Ishikawa (cell line): Measurements from ENCODE around the gene EHMT2.

Source experiments
- CEBPB ChIP-seq: IDR thresholded peaks from 2 replicates; pipeline ENCODE4 v1.6.1; 2012
- CREB1 ChIP-seq: IDR thresholded peaks from 2 replicates; pipeline ENCODE4 v1.6.1; 2012; ENCODE audit warnings: low read depth
- EGR1 ChIP-seq: IDR thresholded peaks from 2 replicates; pipeline ENCODE4 v1.6.1; 2012
- EP300 ChIP-seq: IDR thresholded peaks from 2 replicates; pipeline ENCODE4 v1.6.1; 2012; ENCODE audit warnings: borderline replicate concordance
- FOXM1 ChIP-seq: IDR thresholded peaks from 2 replicates; pipeline ENCODE4 v1.6.1; 2012; ENCODE audit warnings: low read depth, borderline replicate concordance
- NFIC ChIP-seq: IDR thresholded peaks from 2 replicates; pipeline ENCODE4 v1.6.1; 2012
- RAD21 ChIP-seq: IDR thresholded peaks from 2 replicates; pipeline ENCODE4 v1.6.1; 2012; ENCODE audit warnings: low read depth
- TAF1 ChIP-seq: IDR thresholded peaks from 2 replicates; pipeline ENCODE4 v1.6.1; 2012; ENCODE audit warnings: low read depth, mild to moderate bottlenecking
- TCF12 ChIP-seq: IDR thresholded peaks from 2 replicates; pipeline ENCODE4 v1.6.1; 2012; ENCODE audit warnings: low read depth
- TEAD4 ChIP-seq: IDR thresholded peaks from 2 replicates; pipeline ENCODE4 v1.6.1; 2012
- YY1 ChIP-seq: IDR thresholded peaks from 2 replicates; pipeline ENCODE4 v1.6.1; 2012; ENCODE audit warnings: low read depth
- ZBTB7A ChIP-seq: IDR thresholded peaks from 2 replicates; pipeline ENCODE4 v1.6.1; 2012; ENCODE audit warnings: low read depth
- TF ChIP-seq, protein P1 (sequence below): IDR thresholded peaks from 2 replicates; pipeline ENCODE4 v1.6.1; 2012
- TF ChIP-seq, protein P2 (sequence below): IDR thresholded peaks from 2 replicates; pipeline ENCODE4 v1.6.1; 2012; ENCODE audit warnings: low read depth, mild to moderate bottlenecking
- TF ChIP-seq, protein P3 (sequence below): IDR thresholded peaks from 2 replicates; pipeline ENCODE4 v1.6.1; 2012

The EHMT2 gene

DNA sequence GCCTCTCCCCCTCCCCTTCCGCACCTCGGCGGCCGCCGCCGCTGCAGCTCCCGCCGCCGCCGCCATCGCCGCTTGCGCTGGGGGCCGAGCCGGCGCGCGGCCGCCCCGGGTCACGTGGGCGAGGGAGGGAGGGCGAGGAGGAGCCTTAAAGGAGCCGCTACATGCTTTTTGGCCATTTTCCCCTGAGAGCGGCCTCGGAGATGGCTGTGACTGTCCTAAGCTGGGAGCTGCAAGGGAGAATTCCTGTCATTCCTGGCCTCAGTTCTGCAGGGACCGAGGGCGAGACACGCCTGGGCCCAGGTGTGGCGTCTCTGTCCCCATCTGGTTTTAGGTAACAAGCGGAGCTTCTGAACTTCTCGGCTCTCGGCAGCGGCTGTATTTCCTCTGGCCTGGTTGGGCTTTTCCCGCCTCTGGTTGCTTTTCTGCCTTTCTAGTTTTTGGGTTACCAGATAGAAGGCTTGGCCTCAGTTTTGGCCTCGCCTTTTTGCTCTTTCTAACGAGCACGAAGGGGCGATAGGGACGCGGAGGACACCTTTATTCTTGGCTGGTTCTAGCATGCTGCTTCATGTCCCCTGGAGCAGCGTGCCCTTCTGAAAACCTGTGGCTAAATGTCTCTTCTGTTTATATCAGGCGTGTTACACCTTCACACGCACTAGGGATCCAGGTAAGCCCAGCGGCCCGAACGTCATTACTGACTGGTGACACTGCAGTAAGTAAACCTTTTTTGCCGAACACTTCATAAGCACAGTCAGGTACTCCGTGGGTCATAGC, at the start of gene EHMT2:
Gene EHMT2, minus strand, starts transcription at position 87 of the 771 bp plus-strand sequence. Its CDS starts 21 bp downstream, at position 66.
- TF ChIP-seq FOXM1, result no peak
- peak; percentile 67 for TF ChIP-seq TAF1
- TF ChIP-seq RAD21, result no peak
- TF ChIP-seq NFIC, result no peak
- TF ChIP-seq EP300, result no peak
- TF ChIP-seq CEBPB, result no peak
- no peak for TF ChIP-seq ZBTB7A
- TF ChIP-seq, protein P1, sequence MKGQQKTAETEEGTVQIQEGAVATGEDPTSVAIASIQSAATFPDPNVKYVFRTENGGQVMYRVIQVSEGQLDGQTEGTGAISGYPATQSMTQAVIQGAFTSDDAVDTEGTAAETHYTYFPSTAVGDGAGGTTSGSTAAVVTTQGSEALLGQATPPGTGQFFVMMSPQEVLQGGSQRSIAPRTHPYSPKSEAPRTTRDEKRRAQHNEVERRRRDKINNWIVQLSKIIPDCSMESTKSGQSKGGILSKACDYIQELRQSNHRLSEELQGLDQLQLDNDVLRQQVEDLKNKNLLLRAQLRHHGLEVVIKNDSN, result peak; percentile 96
- no peak for TF ChIP-seq CREB1
- TF ChIP-seq EGR1, result no peak
- no peak for TF ChIP-seq TCF12
- peak; percentile 78 for TF ChIP-seq YY1
- TF ChIP-seq, protein P2, sequence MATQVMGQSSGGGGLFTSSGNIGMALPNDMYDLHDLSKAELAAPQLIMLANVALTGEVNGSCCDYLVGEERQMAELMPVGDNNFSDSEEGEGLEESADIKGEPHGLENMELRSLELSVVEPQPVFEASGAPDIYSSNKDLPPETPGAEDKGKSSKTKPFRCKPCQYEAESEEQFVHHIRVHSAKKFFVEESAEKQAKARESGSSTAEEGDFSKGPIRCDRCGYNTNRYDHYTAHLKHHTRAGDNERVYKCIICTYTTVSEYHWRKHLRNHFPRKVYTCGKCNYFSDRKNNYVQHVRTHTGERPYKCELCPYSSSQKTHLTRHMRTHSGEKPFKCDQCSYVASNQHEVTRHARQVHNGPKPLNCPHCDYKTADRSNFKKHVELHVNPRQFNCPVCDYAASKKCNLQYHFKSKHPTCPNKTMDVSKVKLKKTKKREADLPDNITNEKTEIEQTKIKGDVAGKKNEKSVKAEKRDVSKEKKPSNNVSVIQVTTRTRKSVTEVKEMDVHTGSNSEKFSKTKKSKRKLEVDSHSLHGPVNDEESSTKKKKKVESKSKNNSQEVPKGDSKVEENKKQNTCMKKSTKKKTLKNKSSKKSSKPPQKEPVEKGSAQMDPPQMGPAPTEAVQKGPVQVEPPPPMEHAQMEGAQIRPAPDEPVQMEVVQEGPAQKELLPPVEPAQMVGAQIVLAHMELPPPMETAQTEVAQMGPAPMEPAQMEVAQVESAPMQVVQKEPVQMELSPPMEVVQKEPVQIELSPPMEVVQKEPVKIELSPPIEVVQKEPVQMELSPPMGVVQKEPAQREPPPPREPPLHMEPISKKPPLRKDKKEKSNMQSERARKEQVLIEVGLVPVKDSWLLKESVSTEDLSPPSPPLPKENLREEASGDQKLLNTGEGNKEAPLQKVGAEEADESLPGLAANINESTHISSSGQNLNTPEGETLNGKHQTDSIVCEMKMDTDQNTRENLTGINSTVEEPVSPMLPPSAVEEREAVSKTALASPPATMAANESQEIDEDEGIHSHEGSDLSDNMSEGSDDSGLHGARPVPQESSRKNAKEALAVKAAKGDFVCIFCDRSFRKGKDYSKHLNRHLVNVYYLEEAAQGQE, result no peak
- TF ChIP-seq, protein P3, sequence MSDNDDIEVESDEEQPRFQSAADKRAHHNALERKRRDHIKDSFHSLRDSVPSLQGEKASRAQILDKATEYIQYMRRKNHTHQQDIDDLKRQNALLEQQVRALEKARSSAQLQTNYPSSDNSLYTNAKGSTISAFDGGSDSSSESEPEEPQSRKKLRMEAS, result peak; percentile 64
- TF ChIP-seq TEAD4, result no peak

DNA sequence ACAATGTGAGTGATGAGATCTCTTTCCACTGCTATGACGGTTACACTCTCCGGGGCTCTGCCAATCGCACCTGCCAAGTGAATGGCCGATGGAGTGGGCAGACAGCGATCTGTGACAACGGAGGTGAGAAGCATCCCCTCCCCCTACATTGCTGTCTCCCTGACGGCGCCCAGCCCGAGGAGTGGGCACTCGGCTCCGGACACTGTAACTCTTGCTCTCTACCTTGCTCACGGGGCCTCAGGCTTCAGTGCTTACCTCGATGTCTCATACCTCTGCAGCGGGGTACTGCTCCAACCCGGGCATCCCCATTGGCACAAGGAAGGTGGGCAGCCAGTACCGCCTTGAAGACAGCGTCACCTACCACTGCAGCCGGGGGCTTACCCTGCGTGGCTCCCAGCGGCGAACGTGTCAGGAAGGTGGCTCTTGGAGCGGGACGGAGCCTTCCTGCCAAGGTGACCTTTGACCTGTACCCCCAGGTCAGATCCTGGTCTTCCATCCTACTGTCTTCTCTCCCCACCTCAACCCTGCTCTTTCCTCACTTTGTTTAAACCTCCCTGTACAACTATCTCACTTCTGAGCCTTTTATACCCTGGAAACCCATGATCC, 49.7 kb upstream of the EHMT2 start:
- TF ChIP-seq CREB1, result no peak
- no peak for TF ChIP-seq ZBTB7A
- TF ChIP-seq CEBPB, result no peak
- no peak for TF ChIP-seq NFIC
- TF ChIP-seq RAD21, result no peak
- TF ChIP-seq TCF12, result no peak

DNA sequence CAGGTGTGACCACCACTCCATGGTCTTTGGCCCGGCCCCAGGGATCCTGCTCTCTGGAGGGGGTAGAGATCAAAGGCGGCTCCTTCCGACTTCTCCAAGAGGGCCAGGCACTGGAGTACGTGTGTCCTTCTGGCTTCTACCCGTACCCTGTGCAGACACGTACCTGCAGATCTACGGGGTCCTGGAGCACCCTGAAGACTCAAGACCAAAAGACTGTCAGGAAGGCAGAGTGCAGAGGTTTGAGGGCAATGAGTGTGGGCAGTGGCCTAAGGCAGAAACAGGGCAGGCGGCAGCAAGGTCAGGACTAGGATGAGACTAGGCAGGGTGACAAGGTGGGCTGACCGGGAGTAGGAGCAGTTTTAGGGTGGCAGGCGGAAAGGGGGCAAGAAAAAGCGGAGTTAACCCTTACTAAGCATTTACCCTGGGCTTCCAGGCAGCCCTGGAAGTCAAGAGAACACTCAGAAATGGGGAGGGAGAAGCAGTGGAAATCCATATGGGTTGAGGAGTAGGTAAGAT, 48.9 kb upstream of the EHMT2 start:
- TF ChIP-seq RAD21 (no peak), TEAD4 (no peak), NFIC (no peak), FOXM1 (no peak), CREB1 (no peak)
- TF ChIP-seq, protein P2, result no peak

DNA sequence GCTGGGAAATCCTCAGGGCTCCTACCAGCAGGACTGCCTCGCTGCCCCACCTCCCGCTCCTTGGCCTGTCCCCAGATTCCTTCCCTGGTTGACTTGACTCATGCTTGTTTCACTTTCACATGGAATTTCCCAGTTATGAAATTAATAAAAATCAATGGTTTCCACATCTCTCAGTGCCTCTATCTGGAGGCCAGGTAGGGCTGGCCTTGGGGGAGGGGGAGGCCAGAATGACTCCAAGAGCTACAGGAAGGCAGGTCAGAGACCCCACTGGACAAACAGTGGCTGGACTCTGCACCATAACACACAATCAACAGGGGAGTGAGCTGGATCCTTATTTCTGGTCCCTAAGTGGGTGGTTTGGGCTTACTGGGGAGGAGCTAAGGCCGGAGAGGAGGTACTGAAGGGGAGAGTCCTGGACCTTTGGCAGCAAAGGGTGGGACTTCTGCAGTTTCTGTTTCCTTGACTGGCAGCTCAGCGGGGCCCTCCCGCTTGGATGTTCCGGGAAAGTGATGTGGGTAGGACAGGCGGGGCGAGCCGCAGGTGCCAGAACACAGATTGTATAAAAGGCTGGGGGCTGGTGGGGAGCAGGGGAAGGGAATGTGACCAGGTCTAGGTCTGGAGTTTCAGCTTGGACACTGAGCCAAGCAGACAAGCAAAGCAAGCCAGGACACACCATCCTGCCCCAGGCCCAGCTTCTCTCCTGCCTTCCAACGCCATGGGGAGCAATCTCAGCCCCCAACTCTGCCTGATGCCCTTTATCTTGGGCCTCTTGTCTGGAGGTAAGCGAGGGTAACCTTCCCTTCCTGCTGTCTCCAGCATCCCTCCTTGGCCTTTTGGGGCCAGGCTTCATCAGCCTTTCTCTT, 48.2 kb upstream of the EHMT2 start, which contains the start of gene CFB:
Gene CFB, plus strand, starts transcription at position 589 of the 863 bp plus-strand sequence. Its CDS starts 127 bp downstream, at position 716.
- TF ChIP-seq NFIC, result no peak
- no peak for TF ChIP-seq RAD21
- no peak for TF ChIP-seq CEBPB
- no peak for TF ChIP-seq ZBTB7A
- TF ChIP-seq TAF1, result no peak
- TF ChIP-seq TEAD4, result no peak

DNA sequence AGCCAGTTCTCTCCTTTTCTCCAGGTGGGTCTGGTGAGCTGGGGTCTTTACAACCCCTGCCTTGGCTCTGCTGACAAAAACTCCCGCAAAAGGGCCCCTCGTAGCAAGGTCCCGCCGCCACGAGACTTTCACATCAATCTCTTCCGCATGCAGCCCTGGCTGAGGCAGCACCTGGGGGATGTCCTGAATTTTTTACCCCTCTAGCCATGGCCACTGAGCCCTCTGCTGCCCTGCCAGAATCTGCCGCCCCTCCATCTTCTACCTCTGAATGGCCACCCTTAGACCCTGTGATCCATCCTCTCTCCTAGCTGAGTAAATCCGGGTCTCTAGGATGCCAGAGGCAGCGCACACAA, 47.6 kb upstream of the EHMT2 start:
- TF ChIP-seq YY1, result no peak
- TF ChIP-seq TEAD4, result no peak
- no peak for TF ChIP-seq RAD21
- TF ChIP-seq CEBPB, result no peak
- no peak for TF ChIP-seq ZBTB7A
- TF ChIP-seq, protein P3, result no peak
- no peak for TF ChIP-seq EGR1
- TF ChIP-seq, protein P1, result no peak
- no peak for TF ChIP-seq FOXM1
- no peak for TF ChIP-seq TAF1
- TF ChIP-seq NFIC, result no peak
- TF ChIP-seq CREB1, result no peak
- no peak for TF ChIP-seq TCF12
- no peak for TF ChIP-seq EP300
- TF ChIP-seq, protein P2, result no peak
